CD4-positive, alpha-beta T cell (primary cell): ENCODE data around the gene SAMD4A. TPM values are rescaled to one million over a fixed set of nuclear protein-coding genes. Genes with fewer than 3 reads are reported as not detected.

ENCODE experiments used
- ATAC-seq: fragments of 200-7000 bp; cut with Tn5 transposase; one replicate; pipeline ENCODE4 v1.10.0; 2022; ENCODE audit warnings: mild to moderate bottlenecking; ENCODE audit not compliant: poor library complexity
- CTCF ChIA-PET: fragments of 350-600 bp; sonication (Branson Sonifier 250); formaldehyde crosslinking; loops from one replicate; lab custom pipeline; 2021; ENCODE audit warnings: antibody characterized with exemption, inconsistent platforms; lab: Charles Lee
- POLR2A ChIA-PET: fragments of 350-600 bp; sonication (Branson Sonifier 250); formaldehyde crosslinking; loops from one replicate; lab custom pipeline; 2021; ENCODE audit warnings: antibody characterized with exemption, inconsistent platforms; lab: Charles Lee
- DNase-seq, 14 experiments: peaks; one replicate each; pipeline ENCODE4 v3.0.0-alpha.2; 2013 to 2020; ENCODE audit warnings: mixed read lengths in 2 of 14
- H3K27ac ChIP-seq, 2 donors: one replicate each; pipeline versions ENCODE4 v1.5.1 to v1.7.0; 2013; ENCODE audit warnings: low read length in 2 of 2, low read depth in 1 of 2, mild to moderate bottlenecking in 1 of 2
- H3K27me3 ChIP-seq, 2 experiments: 1 replicate in 1 of 2; 2 replicates in 1 of 2; pipeline versions ENCODE4 v1.6.1 to v1.7.0; 2013; ENCODE audit warnings: low read length in 2 of 2, control low read depth in 1 of 2, mild to moderate bottlenecking in 1 of 2, moderate library complexity in 1 of 2; ENCODE audit not compliant: insufficient read depth in 2 of 2, control insufficient read depth in 1 of 2
- H3K36me3 ChIP-seq: one replicate; pipeline ENCODE4 v1.6.1; 2013; ENCODE audit warnings: low read length, control low read depth; ENCODE audit not compliant: insufficient read depth
- H3K4me1 ChIP-seq: one replicate; pipeline ENCODE4 v1.6.1; 2013; ENCODE audit warnings: low read length, control low read depth; ENCODE audit not compliant: insufficient read depth
- H3K4me3 ChIP-seq: one replicate; pipeline ENCODE4 v1.5.1; 2013; ENCODE audit warnings: mild to moderate bottlenecking, low read length, moderate library complexity
- H3K9me3 ChIP-seq, 2 experiments: 1 replicate in 1 of 2; 2 replicates in 1 of 2; pipeline versions ENCODE4 v1.6.1 to v1.7.0; 2013; ENCODE audit warnings: low read length in 2 of 2, mild to moderate bottlenecking in 2 of 2, control low read depth in 1 of 2, moderate library complexity in 1 of 2; ENCODE audit not compliant: control insufficient read depth in 1 of 2, insufficient read depth in 1 of 2
- H3K27ac Mint-ChIP-seq: one replicate; pipeline ENCODE4 v1.8.0; 2020; ENCODE audit warnings: mixed read lengths
- H3K27me3 Mint-ChIP-seq: one replicate; pipeline ENCODE4 v1.8.0; 2021; ENCODE audit warnings: mixed read lengths
- H3K36me3 Mint-ChIP-seq: one replicate; pipeline ENCODE4 v1.8.0; 2021; ENCODE audit warnings: low read depth, mixed read lengths
- H3K4me1 Mint-ChIP-seq: one replicate; pipeline ENCODE4 v1.8.0; 2021; ENCODE audit warnings: low read depth, mixed read lengths
- H3K4me3 Mint-ChIP-seq: one replicate; pipeline ENCODE4 v1.8.0; 2020; ENCODE audit warnings: mild to moderate bottlenecking, mixed read lengths
- H3K9me3 Mint-ChIP-seq: one replicate; pipeline ENCODE4 v1.8.0; 2020; ENCODE audit warnings: mixed read lengths
- CTCF ChIP-seq: fragments of 200-600 bp; IDR thresholded peaks from one replicate; pipeline ENCODE4 v1.8.0; 2022; ENCODE audit warnings: antibody characterized with exemption, mild to moderate bottlenecking
- intact Hi-C, 2 experiments: fragments of 100-400 bp; cut with DNase I in 1 of 2; cut with micrococcal nuclease in 1 of 2; formaldehyde crosslinking; loops; one replicate each; pipeline versions ENCODE4 v1.15.1 to v1.9.0; 2023 to 2025; cut with DNase I, micrococcal nuclease
- total RNA-seq, 174 experiments: library from RNA in 2 of 174; stranded (reverse) in 2 of 174; gene quantifications; one replicate each; pipeline ENCODE4 v1.2.3 and lab custom pipeline; 2021 to 2026

SAMD4A gene
- total RNA-seq, 2 experiments from 2014 or later = 1.9 to 2.3 TPM

- H3K27ac ChIP-seq = no peak overlapping the region
- H3K4me3 ChIP-seq = no peak overlapping the region
- intact Hi-C loops = no loop called here
- no peaks in the 10 kb centered on the region for H3K9me3 ChIP-seq
- Mint-ChIP-seq H3K4me1 (no peaks in the 10 kb centered on the region), H3K4me3 (no peak overlapping the region), H3K27me3 (peaks cover 16% of the 10 kb centered on the region), H3K9me3 (no peaks in the 10 kb centered on the region), H3K27ac (no peak overlapping the region), H3K36me3 (no peaks in the 10 kb centered on the region)
- ATAC-seq = no peak
- no peaks in the 10 kb centered on the region for H3K36me3 ChIP-seq
- ChIA-PET POLR2A (no interaction called here), CTCF (no interaction called here)
- H3K27me3 ChIP-seq = no peaks in the 10 kb centered on the region
- no peak for DNase-seq
- H3K4me1 ChIP-seq = no peaks in the 10 kb centered on the region
- no peak for TF ChIP-seq CTCF
Observed at GRCh38 chr14:54593860-54594259, 26.9 kb downstream of the SAMD4A start.

GRCh38 chr14:54594537-54594936, 27.6 kb downstream of the SAMD4A start:
- H3K27ac Mint-ChIP-seq = no peak overlapping the region
- no peak overlapping the region for H3K4me3 Mint-ChIP-seq
- peaks cover 10% of the 10 kb centered on the region for H3K27me3 Mint-ChIP-seq

GRCh38 chr14:54597795-54598443, 31.0 kb downstream of the SAMD4A start:
- ChIA-PET CTCF (no interaction called here), POLR2A (no interaction called here)
- ATAC-seq (no peak), DNase-seq (no peak)
- Histone ChIP-seq H3K9me3 (no peaks in the 10 kb centered on the region), H3K4me1 (no peaks in the 10 kb centered on the region), H3K27me3 (no peaks in the 10 kb centered on the region), H3K27ac (no peak overlapping the region), H3K36me3 (no peaks in the 10 kb centered on the region), H3K4me3 (no peak overlapping the region)
- H3K27ac Mint-ChIP-seq = no peak overlapping the region
- no peaks in the 10 kb centered on the region for H3K4me1 Mint-ChIP-seq
- peaks cover 10% of the 10 kb centered on the region for H3K27me3 Mint-ChIP-seq
- H3K4me3 Mint-ChIP-seq = no peak overlapping the region
- no peak for TF ChIP-seq CTCF
- no peaks in the 10 kb centered on the region for H3K9me3 Mint-ChIP-seq
- intact Hi-C loops = no loop called here
- H3K36me3 Mint-ChIP-seq = no peaks in the 10 kb centered on the region

More at GRCh38 chr14:54594537-54594936, 27.6 kb downstream of the SAMD4A start:
- Histone ChIP-seq H3K36me3 (no peaks in the 10 kb centered on the region), H3K4me3 (no peak overlapping the region), H3K4me1 (no peaks in the 10 kb centered on the region), H3K9me3 (no peaks in the 10 kb centered on the region), H3K27me3 (no peaks in the 10 kb centered on the region), H3K27ac (no peak overlapping the region)
- no peak for DNase-seq
- intact Hi-C loops = no loop called here
- ChIA-PET CTCF (no interaction called here), POLR2A (no interaction called here)
- no peak for TF ChIP-seq CTCF
- ATAC-seq = no peak
- no peaks in the 10 kb centered on the region for H3K4me1 Mint-ChIP-seq
- H3K9me3 Mint-ChIP-seq = no peaks in the 10 kb centered on the region
- H3K36me3 Mint-ChIP-seq = no peaks in the 10 kb centered on the region
